SK-N-MC (cell line): Measurements from ENCODE around the gene KCNH4.
"Not testable (repeated sequence)": the region's sequence is repeated elsewhere in the genome, so short reads cannot be mapped to it uniquely, and the experiment has no call there.

Experiments
- DNase-seq: peaks from one replicate; pipeline ENCODE4 v3.0.0-alpha.2; 2011; ENCODE audit warnings: low read depth, low spot score
- H3K27ac ChIP-seq: fragments of 200-600 bp; sonication (generic); 2 replicates; pipeline ENCODE4 v1.5.1; 2016; ENCODE audit warnings: mixed run types
- H3K36me3 ChIP-seq: fragments of 200-600 bp; sonication (generic); 2 replicates; pipeline ENCODE4 v1.6.1; 2017; ENCODE audit warnings: antibody characterized with exemption, low read length, mixed read lengths; ENCODE audit not compliant: insufficient read depth
- H3K4me3 ChIP-seq: fragments of 200-600 bp; sonication (generic); 2 replicates; pipeline ENCODE4 v1.5.1; 2016
- H3K9ac ChIP-seq: fragments of 200-600 bp; sonication (generic); 2 replicates; pipeline ENCODE4 v1.8.0; 2017; ENCODE audit warnings: mixed run types, mixed read lengths; ENCODE audit not compliant: insufficient read length
- H3K9me3 ChIP-seq: fragments of 200-600 bp; sonication (generic); 2 replicates; pipeline ENCODE4 v1.6.1; 2017; ENCODE audit warnings: low read depth, mild to moderate bottlenecking, antibody characterized with exemption, low read length, moderate library complexity, mixed read lengths
- EZH2 ChIP-seq: fragments of 200-600 bp; sonication (generic); IDR thresholded peaks from one replicate; pipeline ENCODE4 v1.6.1; 2017; ENCODE audit warnings: antibody characterized with exemption
- FOXP2 ChIP-seq: optimal IDR thresholded peaks from 2 replicates; pipeline ENCODE3; 2011; ENCODE audit warnings: mild to moderate bottlenecking, moderate library complexity; ENCODE audit not compliant: insufficient read depth; ENCODE audit errors: extremely low read length, control extremely low read depth
- POLR2AphosphoS5 ChIP-seq: IDR thresholded peaks from 2 replicates; pipeline ENCODE4 v1.6.1; 2012; ENCODE audit warnings: mild to moderate bottlenecking, low read depth, low read length, borderline replicate concordance

KCNH4 gene

GRCh38 chr17:42160531-42160910 lies 20.4 kb downstream of the KCNH4 start:
- Histone ChIP-seq H3K9ac (no peak overlapping the region), H3K36me3 (no peaks in the 10 kb centered on the region), H3K9me3 (no peaks in the 10 kb centered on the region), H3K4me3 (no peak overlapping the region), H3K27ac (no peak overlapping the region)
- TF ChIP-seq POLR2AphosphoS5 (no peak), EZH2 (no peak), FOXP2 (no peak)
- no peak for DNase-seq

DNA sequence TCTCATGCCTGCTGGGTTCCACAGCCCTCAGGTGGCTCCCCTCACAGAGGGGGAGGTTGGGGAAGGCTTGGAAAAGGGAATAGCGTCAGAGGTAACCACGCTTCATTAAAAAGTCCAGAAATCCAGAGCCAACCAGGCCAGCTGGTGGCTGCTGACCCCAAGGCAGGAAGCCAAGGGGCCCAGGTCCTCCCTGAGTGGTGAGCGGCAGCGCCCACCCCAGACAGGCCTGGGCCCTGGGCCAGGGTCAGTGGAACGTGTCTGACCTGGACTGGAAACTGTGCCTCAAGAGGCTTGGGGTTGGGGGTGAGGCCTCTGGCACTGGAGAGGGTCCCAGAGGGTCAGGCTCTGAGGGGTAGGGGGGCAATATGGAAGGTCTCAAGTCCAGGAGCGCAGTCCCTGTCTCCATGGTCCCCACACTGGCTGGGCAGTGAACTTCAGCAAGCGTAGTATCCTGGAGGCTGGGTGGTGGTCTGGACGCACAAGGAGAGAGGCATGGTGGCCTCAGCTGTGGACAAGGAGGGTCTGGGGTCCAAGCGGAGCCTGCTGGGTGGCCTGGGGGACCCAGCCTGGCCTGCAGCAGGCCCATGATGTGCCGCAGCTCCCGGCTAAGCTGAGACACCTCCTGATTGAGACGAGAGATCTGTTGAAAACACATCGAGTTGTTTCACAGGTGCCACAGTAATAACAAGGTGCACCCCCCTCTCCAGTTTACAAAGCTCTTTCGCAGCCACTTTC lies 21.0 kb downstream of the KCNH4 start:
- TF ChIP-seq POLR2AphosphoS5: no peak
- no peak for TF ChIP-seq EZH2
- Histone ChIP-seq H3K27ac (no peak overlapping the region), H3K9ac (no peak overlapping the region), H3K9me3 (no peaks in the 10 kb centered on the region), H3K36me3 (no peaks in the 10 kb centered on the region), H3K4me3 (no peak overlapping the region)
- no peak for DNase-seq

- no peak for TF ChIP-seq EZH2
- TF ChIP-seq POLR2AphosphoS5: no peak
- no peak for TF ChIP-seq FOXP2
- H3K36me3 ChIP-seq: no peaks in the 10 kb centered on the region; the same call in 1 of the 2 replicates
- DNase-seq: no peak
- peak overlapping the region; percentile 51 for H3K9ac ChIP-seq
- peak overlapping the region; percentile 94 for H3K4me3 ChIP-seq
- no peaks in the 10 kb centered on the region for H3K9me3 ChIP-seq
- H3K27ac ChIP-seq: no peak overlapping the region
These were observed 25.3 kb downstream of the KCNH4 start for GRCh38 chr17:42155614-42156045.

- Histone ChIP-seq H3K9ac (peak overlapping the region; percentile 96), H3K36me3 (no peaks in the 10 kb centered on the region; the same call in 1 of the 2 replicates), H3K4me3 (peak overlapping the region; percentile 94), H3K27ac (peak overlapping the region; percentile 74), H3K9me3 (no peaks in the 10 kb centered on the region)
- DNase-seq: no peak
- no peak for TF ChIP-seq FOXP2
- no peak for TF ChIP-seq EZH2
- no peak for TF ChIP-seq POLR2AphosphoS5
These were observed 26.8 kb downstream of the KCNH4 start for GRCh38 chr17:42153919-42154742.

DNA sequence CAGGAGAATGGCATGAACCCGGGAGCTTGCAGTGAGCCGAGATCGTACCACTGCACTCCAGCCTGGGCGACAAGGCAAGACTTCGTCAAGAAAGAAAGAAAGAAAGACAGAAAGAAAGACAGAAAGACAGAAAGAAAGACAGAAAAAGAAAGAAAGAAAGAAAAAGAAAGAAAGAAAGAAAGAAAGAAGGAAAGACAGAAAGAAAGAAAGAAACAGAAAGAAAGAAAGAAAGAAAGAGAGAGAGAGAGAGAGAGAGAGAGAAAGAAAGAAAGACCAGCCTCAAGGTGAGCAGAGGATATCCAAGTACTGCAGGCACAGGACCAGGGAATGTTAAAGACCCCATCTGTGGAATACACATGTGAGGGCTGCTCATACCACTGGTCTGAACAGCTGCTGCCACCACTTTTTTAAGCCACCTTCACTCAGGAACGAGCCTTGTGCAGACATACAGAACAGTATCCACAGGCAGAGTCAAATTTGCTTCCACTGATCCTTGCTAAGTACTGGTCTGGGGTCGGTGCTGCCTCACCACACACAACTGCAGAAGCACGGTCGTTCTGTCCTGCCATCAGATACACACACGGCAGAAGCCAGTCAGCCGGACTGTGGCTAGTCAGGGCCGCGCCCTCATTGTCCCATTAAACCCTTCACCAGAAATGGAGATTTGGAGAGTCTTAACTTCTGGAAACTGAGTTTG lies 33.9 kb downstream of the KCNH4 start:
- H3K27ac ChIP-seq: no peak overlapping the region
- no peak for TF ChIP-seq EZH2
- TF ChIP-seq FOXP2: no peak
- no peak for TF ChIP-seq POLR2AphosphoS5
- H3K9ac ChIP-seq: no peak overlapping the region
- no peak for DNase-seq
- H3K36me3 ChIP-seq: peaks cover 20% of the 10 kb centered on the region
- no peaks in the 10 kb centered on the region for H3K9me3 ChIP-seq
- no peak overlapping the region for H3K4me3 ChIP-seq

DNA sequence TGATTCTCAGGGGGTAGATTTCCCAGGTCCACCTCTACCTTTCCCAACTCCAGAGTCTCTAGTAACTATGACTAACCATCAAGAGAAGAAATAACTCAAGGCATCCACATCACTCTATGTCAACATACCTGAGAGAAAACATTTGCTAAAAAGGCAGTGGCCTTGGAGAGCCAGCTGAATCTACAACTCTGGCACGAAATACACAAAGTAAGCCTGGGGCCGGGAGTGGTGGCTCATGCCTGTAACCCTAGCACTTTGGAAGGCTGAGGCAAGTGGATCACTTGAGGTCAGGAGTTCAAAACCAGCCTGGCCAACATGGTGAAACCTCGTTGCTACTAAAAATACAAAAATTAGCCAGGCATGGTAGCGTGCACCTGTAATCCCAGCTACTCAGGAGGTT lies 37.8 kb downstream of the KCNH4 start:
- not testable (repeated sequence) for H3K4me3 ChIP-seq, DNase-seq, H3K9ac ChIP-seq, H3K27ac ChIP-seq, H3K9me3 ChIP-seq
- peaks cover 26% of the 10 kb centered on the region for H3K36me3 ChIP-seq

GRCh38 chr17:42142371-42142896 lies 38.5 kb downstream of the KCNH4 start:
- TF ChIP-seq EZH2 (no peak), POLR2AphosphoS5 (no peak), FOXP2 (no peak)
- DNase-seq: no peak
- no peak overlapping the region for H3K4me3 ChIP-seq
- no peak overlapping the region for H3K27ac ChIP-seq
- peaks cover 25% of the 10 kb centered on the region for H3K36me3 ChIP-seq
- H3K9me3 ChIP-seq: no peaks in the 10 kb centered on the region
- no peak overlapping the region for H3K9ac ChIP-seq

DNA sequence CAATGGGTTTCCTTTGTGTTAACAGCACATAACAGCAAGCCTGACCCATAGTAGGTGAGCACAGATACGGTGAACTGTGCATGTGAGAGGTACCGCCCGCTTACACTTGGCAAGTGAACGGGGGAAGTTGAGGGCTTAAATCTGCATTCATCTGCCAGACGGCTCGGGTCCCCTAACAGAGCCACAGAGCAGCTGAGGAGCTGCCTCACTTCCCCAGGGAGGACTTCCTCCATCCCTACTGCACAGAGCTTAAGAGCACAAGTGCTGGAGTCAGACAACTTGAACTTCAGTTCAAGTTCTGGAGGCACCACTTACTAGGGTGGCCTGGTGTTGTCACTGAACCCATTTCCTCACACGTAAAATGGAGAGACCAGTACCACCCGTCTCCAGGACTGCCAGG lies 39.6 kb downstream of the KCNH4 start:
- no peaks in the 10 kb centered on the region for H3K9me3 ChIP-seq
- no peak overlapping the region for H3K4me3 ChIP-seq
- H3K36me3 ChIP-seq: peaks cover 22% of the 10 kb centered on the region
- H3K27ac ChIP-seq: no peak overlapping the region
- H3K9ac ChIP-seq: no peak overlapping the region
- no peak for DNase-seq
- no peak for TF ChIP-seq POLR2AphosphoS5
- no peak for TF ChIP-seq EZH2
- TF ChIP-seq FOXP2: no peak

- not testable (repeated sequence) for H3K9me3 ChIP-seq, DNase-seq, H3K4me3 ChIP-seq, H3K9ac ChIP-seq, H3K27ac ChIP-seq
- peaks cover 18% of the 10 kb centered on the region for H3K36me3 ChIP-seq
These were observed 40.3 kb downstream of the KCNH4 start for GRCh38 chr17:42140690-42141089.
